AG04449 (cell line): ENCODE data around the gene FAT4.

ENCODE experiments used
- CTCF ChIA-PET: fragments of 350-600 bp; formaldehyde crosslinking; extraction: SDS; loops from one replicate; lab custom pipeline; 2021; ENCODE audit warnings: antibody characterized with exemption; lab: Yijun Ruan, JAX
- POLR2A ChIA-PET: fragments of 400-600, 350-600 bp; formaldehyde crosslinking; extraction: SDS; loops from one replicate; lab custom pipeline; 2020; ENCODE audit warnings: antibody characterized with exemption, inconsistent platforms; lab: Yijun Ruan, JAX
- DNase-seq: peaks from one replicate; pipeline ENCODE4 v3.0.0-alpha.2; 2010; ENCODE audit warnings: low read depth, low spot score
- H3K4me3 ChIP-seq: 2 replicates; pipeline ENCODE4 v1.5.1; 2011; ENCODE audit warnings: low read depth, mild to moderate bottlenecking, control low read depth, low read length
- CTCF ChIP-seq: IDR thresholded peaks from one replicate; pipeline ENCODE4 v1.5.1; 2011; ENCODE audit warnings: mild to moderate bottlenecking, moderate library complexity, low read length, control low read depth, inconsistent platforms; ENCODE audit not compliant: insufficient read depth; ENCODE audit errors: missing control alignments

Gene FAT4

GRCh38 chr4:125338814-125339213, 24.1 kb downstream of the FAT4 start:
- ChIA-PET POLR2A (no interaction called here), CTCF (no interaction called here)
- DNase-seq = no peak
- no peak for TF ChIP-seq CTCF
- no peak overlapping the region for H3K4me3 ChIP-seq

- ChIA-PET CTCF (no interaction called here), POLR2A (no interaction called here)
- DNase-seq = no peak
- no peak for TF ChIP-seq CTCF
- no peak overlapping the region for H3K4me3 ChIP-seq
These were observed 29.4 kb downstream of the FAT4 start for GRCh38 chr4:125344198-125344597.

GRCh38 chr4:125346616-125347015, 31.9 kb downstream of the FAT4 start:
- POLR2A ChIA-PET = no interaction called here
- H3K4me3 ChIP-seq = no peak overlapping the region
- DNase-seq = no peak
- TF ChIP-seq CTCF = no peak
- CTCF ChIA-PET = interaction anchor here (1.0 kb wide), 1 partner anchor 30 kb away, joined by 3 read pairs; no protein-coding TSS in a partner anchor

GRCh38 chr4:125350470-125351135, 35.8 kb downstream of the FAT4 start:
- DNase-seq = no peak
- H3K4me3 ChIP-seq = no peak overlapping the region
- ChIA-PET CTCF (no interaction called here), POLR2A (no interaction called here)
- no peak for TF ChIP-seq CTCF

GRCh38 chr4:125352521-125352920, 37.8 kb downstream of the FAT4 start:
- no peak for TF ChIP-seq CTCF
- POLR2A ChIA-PET = no interaction called here
- H3K4me3 ChIP-seq = no peak overlapping the region
- CTCF ChIA-PET = no interaction called here
- no peak for DNase-seq

GRCh38 chr4:125353131-125353530, 38.4 kb downstream of the FAT4 start:
- CTCF ChIA-PET = no interaction called here
- H3K4me3 ChIP-seq = no peak overlapping the region
- POLR2A ChIA-PET = no interaction called here
- DNase-seq = no peak
- TF ChIP-seq CTCF = no peak
